Panc1 (cell line): ENCODE measurements around the gene SULT1C3.

ENCODE experiments used
- POLR2AphosphoS5 ChIP-seq: IDR thresholded peaks from 2 replicates; pipeline ENCODE4 v1.6.1; 2012; ENCODE audit warnings: mild to moderate bottlenecking, low read depth, low read length, moderate library complexity
- SIN3A ChIP-seq: IDR thresholded peaks from 2 replicates; pipeline ENCODE4 v1.6.1; 2012; ENCODE audit warnings: low read depth, mild to moderate bottlenecking, low read length, moderate library complexity, borderline replicate concordance; ENCODE audit not compliant: insufficient read depth
- TCF7L2 ChIP-seq: IDR thresholded peaks from 2 replicates; pipeline ENCODE4 v1.6.1; 2011; ENCODE audit warnings: mild to moderate bottlenecking, low read depth, low read length, inconsistent platforms
- TF ChIP-seq, protein P1 (sequence below): fragments of 450-650 bp; IDR thresholded peaks from 2 replicates; pipeline ENCODE4 v1.5.1; 2017; ENCODE audit warnings: mild to moderate bottlenecking

DNA sequence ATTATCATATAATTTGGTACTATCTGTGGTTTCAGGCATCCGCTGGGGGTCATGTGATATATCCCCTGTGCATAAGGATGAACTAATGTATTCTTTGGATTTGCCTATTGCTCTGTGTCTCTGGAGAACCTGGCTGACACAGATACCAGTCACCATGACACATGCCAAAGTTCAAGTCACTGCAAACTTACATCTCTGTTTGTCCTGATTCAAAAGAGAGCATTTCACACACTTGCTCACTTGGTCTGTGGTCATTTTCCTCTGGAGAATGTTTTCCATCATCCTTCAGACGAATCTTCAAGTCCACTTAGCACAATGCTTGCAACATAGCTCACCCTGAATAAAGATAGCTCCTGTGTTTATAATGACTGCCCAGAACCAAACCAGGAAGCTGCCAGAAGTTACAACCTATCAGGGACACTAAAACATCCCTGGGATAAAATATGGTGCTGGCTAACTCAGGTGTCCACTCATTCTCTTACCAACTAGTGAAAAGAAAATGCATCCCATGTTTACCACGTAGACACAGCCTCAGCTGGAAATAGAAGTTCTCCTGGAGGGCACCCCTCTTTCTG, 18.1 kb downstream of the SULT1C3 start:
- TF ChIP-seq, protein P1, sequence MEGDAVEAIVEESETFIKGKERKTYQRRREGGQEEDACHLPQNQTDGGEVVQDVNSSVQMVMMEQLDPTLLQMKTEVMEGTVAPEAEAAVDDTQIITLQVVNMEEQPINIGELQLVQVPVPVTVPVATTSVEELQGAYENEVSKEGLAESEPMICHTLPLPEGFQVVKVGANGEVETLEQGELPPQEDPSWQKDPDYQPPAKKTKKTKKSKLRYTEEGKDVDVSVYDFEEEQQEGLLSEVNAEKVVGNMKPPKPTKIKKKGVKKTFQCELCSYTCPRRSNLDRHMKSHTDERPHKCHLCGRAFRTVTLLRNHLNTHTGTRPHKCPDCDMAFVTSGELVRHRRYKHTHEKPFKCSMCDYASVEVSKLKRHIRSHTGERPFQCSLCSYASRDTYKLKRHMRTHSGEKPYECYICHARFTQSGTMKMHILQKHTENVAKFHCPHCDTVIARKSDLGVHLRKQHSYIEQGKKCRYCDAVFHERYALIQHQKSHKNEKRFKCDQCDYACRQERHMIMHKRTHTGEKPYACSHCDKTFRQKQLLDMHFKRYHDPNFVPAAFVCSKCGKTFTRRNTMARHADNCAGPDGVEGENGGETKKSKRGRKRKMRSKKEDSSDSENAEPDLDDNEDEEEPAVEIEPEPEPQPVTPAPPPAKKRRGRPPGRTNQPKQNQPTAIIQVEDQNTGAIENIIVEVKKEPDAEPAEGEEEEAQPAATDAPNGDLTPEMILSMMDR, result no peak
- TF ChIP-seq POLR2AphosphoS5, result no peak
- no peak for TF ChIP-seq SIN3A
- no peak for TF ChIP-seq TCF7L2
